SU-DHL-6 (cell line): Measurements from ENCODE around the gene SLC7A10.

ENCODE experiments used
- H2AFZ ChIP-seq: fragments of 200-600 bp; sonication (generic); 2 replicates; pipeline ENCODE4 v1.6.1; 2014; ENCODE audit warnings: low read depth, mild to moderate bottlenecking, moderate library complexity, mixed read lengths, antibody characterized with exemption, low read length; ENCODE audit not compliant: severe bottlenecking
- H3F3A ChIP-seq: fragments of 200-600 bp; shearing (Covaris generic); 2 replicates; pipeline ENCODE4 v1.6.0; 2016; ENCODE audit warnings: antibody characterized with exemption, mild to moderate bottlenecking; ENCODE audit not compliant: insufficient read depth
- H3K27ac ChIP-seq: fragments of 200-600 bp; sonication (generic); 2 replicates; pipeline ENCODE4 v1.5.1; 2016; ENCODE audit warnings: low read depth, mild to moderate bottlenecking, low read length, moderate library complexity, mixed read lengths
- H3K27me3 ChIP-seq: fragments of 200-600 bp; sonication (generic), shearing (Covaris generic); 2 replicates; pipeline ENCODE4 v1.6.0; 2014; ENCODE audit warnings: mild to moderate bottlenecking, low read length
- H3K36me3 ChIP-seq: fragments of 200-600 bp; sonication (generic); 2 replicates; pipeline ENCODE4 v1.6.1; 2014; ENCODE audit warnings: mild to moderate bottlenecking, low read length, mixed read lengths
- H3K4me2 ChIP-seq: fragments of 300-600, 200-600 bp; shearing (Covaris generic), sonication (generic); 2 replicates; pipeline ENCODE4 v1.6.0; 2014; ENCODE audit warnings: low read length, low read depth, mild to moderate bottlenecking; ENCODE audit not compliant: poor library complexity, severe bottlenecking
- H3K4me3 ChIP-seq: fragments of 200-600 bp; sonication (generic); 2 replicates; pipeline ENCODE4 v1.5.1; 2014; ENCODE audit warnings: antibody characterized with exemption, low read length, mild to moderate bottlenecking, mixed read lengths; ENCODE audit not compliant: insufficient read depth, poor library complexity, severe bottlenecking
- H3K79me2 ChIP-seq: fragments of 200-600 bp; sonication (generic); 2 replicates; pipeline ENCODE4 v1.6.1; 2014; ENCODE audit warnings: mild to moderate bottlenecking, low read length, moderate library complexity; ENCODE audit not compliant: insufficient read depth
- H3K9ac ChIP-seq: fragments of 200-600 bp; sonication (generic); 2 replicates; pipeline ENCODE4 v1.7.0; 2014; ENCODE audit warnings: mild to moderate bottlenecking, low read length
- H3K9me2 ChIP-seq: fragments of 200-600 bp; sonication (generic); replicated peaks from 2 replicates; pipeline ENCODE4 v1.6.1; 2014; ENCODE audit warnings: low read length; ENCODE audit not compliant: insufficient read depth
- H3K9me3 ChIP-seq: fragments of 200-600 bp; sonication (generic); 2 replicates; pipeline ENCODE4 v1.6.1; 2014; ENCODE audit warnings: low read length, mixed read lengths; ENCODE audit not compliant: insufficient read depth
- H4K20me1 ChIP-seq: fragments of 200-600 bp; sonication (generic); 2 replicates; pipeline ENCODE4 v1.6.1; 2014; ENCODE audit warnings: low read depth, mild to moderate bottlenecking, antibody characterized with exemption, low read length, moderate library complexity, mixed read lengths
- CTCF ChIP-seq: fragments of 200-600 bp; sonication (generic); IDR thresholded peaks from one replicate; pipeline ENCODE4 v1.5.1; 2017; ENCODE audit warnings: antibody characterized with exemption, mild to moderate bottlenecking, low read length, moderate library complexity; ENCODE audit not compliant: insufficient read depth, poor library complexity, severe bottlenecking
- EZH2phosphoT487 ChIP-seq: fragments of 200-600 bp; sonication (generic), shearing (Covaris generic); conservative IDR thresholded peaks from 2 replicates; pipeline ENCODE4 v1.6.1; 2018; ENCODE audit warnings: mild to moderate bottlenecking, antibody characterized with exemption, low read length, moderate library complexity, mixed read lengths

The SLC7A10 gene

GRCh38 chr19:33251526-33252090, 26.0 kb upstream of the SLC7A10 start:
- no peaks in the 10 kb centered on the region for H3K9me2 ChIP-seq
- no peaks in the 10 kb centered on the region for H3F3A ChIP-seq
- no peak overlapping the region for H3K4me3 ChIP-seq
- no peak overlapping the region for H3K4me2 ChIP-seq
- no peaks in the 10 kb centered on the region for H4K20me1 ChIP-seq
- no peaks in the 10 kb centered on the region for H3K36me3 ChIP-seq
- no peak overlapping the region for H2AFZ ChIP-seq
- H3K9ac ChIP-seq = no peak overlapping the region
- no peak for TF ChIP-seq EZH2phosphoT487
- no peak for TF ChIP-seq CTCF
- H3K79me2 ChIP-seq = no peaks in the 10 kb centered on the region
- H3K27me3 ChIP-seq = no peaks in the 10 kb centered on the region
- H3K9me3 ChIP-seq = no peaks in the 10 kb centered on the region
- H3K27ac ChIP-seq = no peak overlapping the region

GRCh38 chr19:33251076-33251475, 25.4 kb upstream of the SLC7A10 start:
- Histone ChIP-seq H3K79me2 (no peaks in the 10 kb centered on the region), H3K9me2 (no peaks in the 10 kb centered on the region), H3K9me3 (no peaks in the 10 kb centered on the region), H2AFZ (no peak overlapping the region), H3K9ac (no peak overlapping the region), H3K27ac (no peak overlapping the region), H4K20me1 (no peaks in the 10 kb centered on the region), H3K4me2 (no peak overlapping the region), H3K27me3 (no peaks in the 10 kb centered on the region), H3K36me3 (no peaks in the 10 kb centered on the region), H3F3A (no peaks in the 10 kb centered on the region), H3K4me3 (no peak overlapping the region)
- TF ChIP-seq CTCF = no peak
- TF ChIP-seq EZH2phosphoT487 = no peak

- Histone ChIP-seq H3K4me3 (no peak overlapping the region), H3K27me3 (no peaks in the 10 kb centered on the region), H3K9me3 (0 out of 2 replicates have a peak, but pooled peaks cover under 1% of the 10 kb centered on the region), H3K9ac (no peak overlapping the region), H4K20me1 (no peaks in the 10 kb centered on the region), H3K79me2 (no peaks in the 10 kb centered on the region), H3K4me2 (no peak overlapping the region), H2AFZ (no peak overlapping the region), H3K36me3 (no peaks in the 10 kb centered on the region), H3K27ac (no peak overlapping the region), H3K9me2 (no peaks in the 10 kb centered on the region), H3F3A (no peaks in the 10 kb centered on the region)
- TF ChIP-seq EZH2phosphoT487 (no peak), CTCF (no peak)
These were observed 24.9 kb upstream of the SLC7A10 start for GRCh38 chr19:33250500-33250899.
